ENCODE measurements around the gene MPL. TPM values are rescaled to one million over a fixed set of nuclear protein-coding genes. Genes with fewer than 3 reads are reported as not detected.
A peak's percentile ranks its signal among the peaks of the same experiment; 100 is the strongest.

MPL gene
- total RNA-seq, 1 experiment from 2014 or later: 0.15 TPM

- ChIA-PET POLR2A (no interaction called here), CTCF (interaction anchor here (1.5 kb wide), 1 partner anchor 51 kb away, joined by 7 read pairs; no protein-coding TSS in a partner anchor)
- Mint-ChIP-seq H3K27ac (peak overlapping the region; percentile 44), H3K4me3 (no peak overlapping the region), H3K27me3 (ENCODE audit: low read depth) (no peaks in the 10 kb centered on the region), H3K9me3 (no peaks in the 10 kb centered on the region), H3K4me1 (peaks cover 41% of the 10 kb centered on the region), H3K36me3 (peaks cover 53% of the 10 kb centered on the region)
- no peak for DNase-seq (ENCODE audit: low spot score)
- ATAC-seq: no peak
- TF ChIP-seq EMX1 (CRISPR knock-in tag; IDR thresholded peaks at IDR 0.05) (peak; percentile 73), ZNF416 (CRISPR knock-in tag; IDR thresholded peaks at IDR 0.05) (peak; percentile 80; the same call in 1 of the 2 replicates), ESRRA (CRISPR knock-in tag; IDR thresholded peaks at IDR 0.05; ENCODE audit: borderline replicate concordance) (0 out of 2 replicates have a peak, but pooled peaks have one; percentile 43), MLX (CRISPR knock-in tag; IDR thresholded peaks at IDR 0.05) (no peak), ZNF532 (CRISPR knock-in tag; IDR thresholded peaks at IDR 0.05; ENCODE audit: borderline replicate concordance) (0 out of 2 replicates have a peak, but pooled peaks have one; percentile 47), PRRX2 (CRISPR knock-in tag; IDR thresholded peaks at IDR 0.05) (0 out of 2 replicates have a peak, but pooled peaks have one; percentile 48), ATF2 (CRISPR knock-in tag; IDR thresholded peaks at IDR 0.05; ENCODE audit: borderline replicate concordance, low read depth) (no peak), ATF1 (CRISPR knock-in tag; IDR thresholded peaks at IDR 0.05) (0 out of 2 replicates have a peak, but pooled peaks have one; percentile 33), MXD4 (CRISPR knock-in tag; IDR thresholded peaks at IDR 0.05; ENCODE audit: borderline replicate concordance) (no peak), HMGXB4 (CRISPR knock-in tag; IDR thresholded peaks at IDR 0.05) (no peak), CREM (CRISPR knock-in tag; IDR thresholded peaks at IDR 0.05) (0 out of 2 replicates have a peak, but pooled peaks have one; percentile 35)
These were observed 25.8 kb downstream of the MPL start for GRCh38 chr1:43363283-43363934.

- H3K27ac Mint-ChIP-seq: peak overlapping the region; percentile 34
- H3K27me3 Mint-ChIP-seq (ENCODE audit: low read depth): no peaks in the 10 kb centered on the region
- ChIA-PET CTCF (interaction anchor here (1.5 kb wide), 1 partner anchor 50 kb away, joined by 7 read pairs; no protein-coding TSS in a partner anchor), POLR2A (no interaction called here)
- ATAC-seq (no peak), DNase-seq (ENCODE audit: low spot score) (no peak)
- H3K9me3 Mint-ChIP-seq: no peaks in the 10 kb centered on the region
- peaks cover 53% of the 10 kb centered on the region for H3K36me3 Mint-ChIP-seq
- H3K4me1 Mint-ChIP-seq: peaks cover 47% of the 10 kb centered on the region
- no peak overlapping the region for H3K4me3 Mint-ChIP-seq
- peak; percentile 79; the same call in 1 of the 2 replicates for TF ChIP-seq NFATC4 (CRISPR knock-in tag; IDR thresholded peaks at IDR 0.05)
- peak; percentile 18; the same call in 1 of the 2 replicates for TF ChIP-seq PRRX2 (CRISPR knock-in tag; IDR thresholded peaks at IDR 0.05)
- no peak for TF ChIP-seq ARID4B (CRISPR knock-in tag; IDR thresholded peaks at IDR 0.05; ENCODE audit: borderline replicate concordance)
- TF ChIP-seq GTF2I (CRISPR knock-in tag; conservative IDR thresholded peaks at IDR 0.05): no peak
- peak; percentile 60; the same call in 1 of the 2 replicates for TF ChIP-seq ZNF416 (CRISPR knock-in tag; IDR thresholded peaks at IDR 0.05)
- no peak for TF ChIP-seq FOXP1 (CRISPR knock-in tag; IDR thresholded peaks at IDR 0.05; ENCODE audit: borderline replicate concordance)
- no peak for TF ChIP-seq CBFB (CRISPR knock-in tag; IDR thresholded peaks at IDR 0.05; ENCODE audit: low read depth)
These were observed 26.4 kb downstream of the MPL start for GRCh38 chr1:43363935-43364525.
